IMR-90 (cell line): ENCODE data around the gene ACIN1. TPM values are rescaled to one million over a fixed set of nuclear protein-coding genes. Genes with fewer than 3 reads are reported as not detected.

ENCODE experiments used
- ATAC-seq: fragments of 200-7000 bp; cut with Tn5 transposase; 2 replicates; pipeline ENCODE4 v1.9.1; 2020; ENCODE audit warnings: low read depth, mild to moderate bottlenecking, moderate library complexity
- BruUV-seq: library from RNA; stranded (reverse); fragments of 400-500 nt; replicated peaks from 2 replicates; lab custom pipeline; 2021; lab: Mats Ljungman, UMichigan
- CTCF ChIA-PET: fragments of 300-600 bp; formaldehyde crosslinking; extraction: SDS; loops from one replicate; lab custom pipeline; 2021; ENCODE audit warnings: antibody characterized with exemption; lab: Yijun Ruan, JAX
- POLR2A ChIA-PET: fragments of 300-600 bp; sonication (Branson Sonifier 250); formaldehyde crosslinking; loops from one replicate; lab custom pipeline; 2022; ENCODE audit warnings: antibody characterized with exemption; ENCODE audit not compliant: unreplicated experiment; lab: Charles Lee
- DNase-seq: peaks from one replicate; pipeline ENCODE4 v3.0.0; 2013
- H2AFZ ChIP-seq: replicated peaks from 2 replicates; pipeline ENCODE3; 2013; ENCODE audit warnings: low read length, mild to moderate bottlenecking; ENCODE audit not compliant: poor library complexity
- H2AK5ac ChIP-seq: 2 replicates; pipeline ENCODE4 v1.6.1; 2013; ENCODE audit warnings: low read depth, low read length, inconsistent platforms
- H2AK9ac ChIP-seq: replicated peaks from 2 replicates; pipeline ENCODE3; 2013; ENCODE audit warnings: mild to moderate bottlenecking, low read depth, low read length, moderate library complexity; ENCODE audit not compliant: poor library complexity
- H2BK120ac ChIP-seq: 2 replicates; pipeline ENCODE4 v1.6.1; 2013; ENCODE audit warnings: low read depth, low read length, inconsistent platforms
- H2BK15ac ChIP-seq: 3 replicates; pipeline ENCODE4 v1.6.1; 2013; ENCODE audit warnings: low read depth, low read length, inconsistent platforms
- H2BK20ac ChIP-seq: 2 replicates; pipeline ENCODE4 v1.6.1; 2013; ENCODE audit warnings: low read depth, mild to moderate bottlenecking, inconsistent platforms, low read length, moderate library complexity
- H2BK5ac ChIP-seq: 2 replicates; pipeline ENCODE4 v1.6.1; 2013; ENCODE audit warnings: mild to moderate bottlenecking, low read depth, low read length, inconsistent platforms; ENCODE audit not compliant: poor library complexity, severe bottlenecking
- H3K14ac ChIP-seq: replicated peaks from 2 replicates; pipeline ENCODE4 v1.6.1; 2013; ENCODE audit warnings: low read depth, low read length, inconsistent platforms
- H3K18ac ChIP-seq: 2 replicates; pipeline ENCODE4 v1.6.1; 2013; ENCODE audit warnings: low read depth, low read length, control low read depth
- H3K23ac ChIP-seq: 2 replicates; pipeline ENCODE4 v1.6.1; 2013; ENCODE audit warnings: low read depth, low read length, inconsistent platforms
- H3K27ac ChIP-seq: 2 replicates; pipeline ENCODE4 v1.5.1; 2013; ENCODE audit warnings: mild to moderate bottlenecking, control low read depth, low read length; ENCODE audit not compliant: insufficient read depth
- H3K27me3 ChIP-seq: 2 replicates; pipeline ENCODE4 v1.6.1; 2013; ENCODE audit warnings: low read length; ENCODE audit not compliant: control insufficient read depth, insufficient read depth
- H3K36me3 ChIP-seq: 2 replicates; pipeline ENCODE4 v1.6.1; 2013; ENCODE audit warnings: low read length, mixed read lengths; ENCODE audit not compliant: control insufficient read depth, insufficient read depth
- H3K4ac ChIP-seq: 2 replicates; pipeline ENCODE4 v1.6.1; 2013; ENCODE audit warnings: low read depth, low read length, inconsistent platforms
- H3K4me1 ChIP-seq: 2 replicates; pipeline ENCODE4 v1.6.1; 2013; ENCODE audit warnings: low read length, mixed read lengths; ENCODE audit not compliant: control insufficient read depth, insufficient read depth
- H3K4me2 ChIP-seq: 2 replicates; pipeline ENCODE4 v1.6.1; 2013; ENCODE audit warnings: low read depth, mild to moderate bottlenecking, control low read depth, low read length, moderate library complexity
- H3K4me3 ChIP-seq: 2 replicates; pipeline ENCODE4 v1.5.1; 2013; ENCODE audit warnings: low read depth, mild to moderate bottlenecking, control low read depth, low read length, moderate library complexity; ENCODE audit not compliant: insufficient read depth
- H3K56ac ChIP-seq: 2 replicates; pipeline ENCODE4 v1.6.1; 2013; ENCODE audit warnings: low read length, inconsistent platforms; ENCODE audit not compliant: insufficient read depth; ENCODE audit errors: extremely low read depth
- H3K79me1 ChIP-seq, 2 experiments: 2 replicates each; pipeline ENCODE4 v1.6.1; 2013; ENCODE audit warnings: low read length in 2 of 2, inconsistent platforms in 1 of 2, low read depth in 1 of 2
- H3K9ac ChIP-seq: 2 replicates; pipeline ENCODE4 v1.6.1; 2013; ENCODE audit warnings: low read depth, low read length, control low read depth
- H3K9me1 ChIP-seq: 2 replicates; pipeline ENCODE4 v1.6.1; 2013; ENCODE audit warnings: low read length, inconsistent platforms; ENCODE audit not compliant: insufficient read depth
- H3K9me3 ChIP-seq: 2 replicates; pipeline ENCODE4 v1.6.1; 2013; ENCODE audit warnings: low read length; ENCODE audit not compliant: control insufficient read depth, insufficient read depth
- H4K20me1 ChIP-seq: 2 replicates; pipeline ENCODE4 v1.6.1; 2013; ENCODE audit warnings: low read length, inconsistent platforms; ENCODE audit not compliant: insufficient read depth
- H4K5ac ChIP-seq: 2 replicates; pipeline ENCODE4 v1.6.1; 2013; ENCODE audit warnings: mild to moderate bottlenecking, low read depth, low read length, control low read depth
- H4K8ac ChIP-seq, 2 experiments: 2 replicates each; pipeline ENCODE4 v1.6.1; 2013; ENCODE audit warnings: low read depth in 2 of 2, low read length in 2 of 2, control low read depth in 1 of 2, inconsistent platforms in 1 of 2
- H4K91ac ChIP-seq: 2 replicates; pipeline ENCODE4 v1.6.1; 2013; ENCODE audit warnings: low read depth, low read length, inconsistent platforms; ENCODE audit not compliant: insufficient read depth
- POLR2A ChIP-seq: IDR thresholded peaks from 2 replicates; pipeline ENCODE4 v1.6.1; 2012; ENCODE audit warnings: mild to moderate bottlenecking, low read depth, low read length
- RAD21 ChIP-seq: IDR thresholded peaks from 2 replicates; pipeline ENCODE4 v1.6.1; 2012; ENCODE audit warnings: low read length, improper control_type of control experiment
- RCOR1 ChIP-seq: IDR thresholded peaks from 2 replicates; pipeline ENCODE4 v1.6.1; 2012; ENCODE audit warnings: mild to moderate bottlenecking, low read length, improper control_type of control experiment; ENCODE audit not compliant: insufficient replicate concordance
- RFX5 ChIP-seq: IDR thresholded peaks from 2 replicates; pipeline ENCODE4 v1.8.0; 2012; ENCODE audit warnings: low read depth, mild to moderate bottlenecking, low read length, moderate library complexity
- WGBS, 2 experiments: methylation state at CpG; one replicate each; pipeline versions ENCODE4 v1.1.5 to v1.1.7; 2013; ENCODE audit warnings: missing lambda C conversion rate in 2 of 2; ENCODE audit not compliant: insufficient read length in 1 of 2; ENCODE audit errors: extremely low coverage in 2 of 2; 5-methylcytosine and 5-hydroxymethylcytosine counted together
- dilution Hi-C: fragments of 300-500 bp; cut with HindIII; formaldehyde crosslinking; loops from one replicate; pipeline ENCODE4 v1.14.3; 2018; ENCODE audit warnings: low sequenced_read_pairs; ENCODE audit not compliant: unreplicated experiment
- in situ Hi-C: fragments of 300-500 bp; cut with MboI; formaldehyde crosslinking; loops from 3 replicates; pipeline ENCODE4 v1.14.3; 2019; ENCODE audit warnings: low sequenced_read_pairs, inconsistent platforms, mixed read lengths
- intact Hi-C: fragments of 100-400 bp; cut with micrococcal nuclease; formaldehyde crosslinking; loops from 2 replicates; pipeline ENCODE4 v1.10.0; 2022
- polyA plus RNA-seq, 3 experiments: library from polyadenylated mRNA; depleted of rRNA; stranded (reverse); fragments of >200 nt; gene quantifications; 2 replicates each; pipeline ENCODE4 v1.2.3, GENCODE V29; 2012; ENCODE audit warnings: low replicate concordance in 1 of 3
- total RNA-seq: library from RNA; depleted of rRNA; stranded (reverse); fragments of >200 nt; gene quantifications from 2 replicates; pipeline ENCODE4 v1.2.3, GENCODE V29; 2012
- TF ChIP-seq, protein P1 (sequence below): fragments of 150-350 bp; IDR thresholded peaks from 2 replicates; pipeline ENCODE4 v1.6.1; 2017; ENCODE audit warnings: mild to moderate bottlenecking, antibody characterized with exemption, low read length, low read depth

Gene ACIN1
- total and polyA plus RNA-seq, 2 of the 4 experiments (the other 2 are of a cell fraction): 73.8 to 185 TPM

DNA sequence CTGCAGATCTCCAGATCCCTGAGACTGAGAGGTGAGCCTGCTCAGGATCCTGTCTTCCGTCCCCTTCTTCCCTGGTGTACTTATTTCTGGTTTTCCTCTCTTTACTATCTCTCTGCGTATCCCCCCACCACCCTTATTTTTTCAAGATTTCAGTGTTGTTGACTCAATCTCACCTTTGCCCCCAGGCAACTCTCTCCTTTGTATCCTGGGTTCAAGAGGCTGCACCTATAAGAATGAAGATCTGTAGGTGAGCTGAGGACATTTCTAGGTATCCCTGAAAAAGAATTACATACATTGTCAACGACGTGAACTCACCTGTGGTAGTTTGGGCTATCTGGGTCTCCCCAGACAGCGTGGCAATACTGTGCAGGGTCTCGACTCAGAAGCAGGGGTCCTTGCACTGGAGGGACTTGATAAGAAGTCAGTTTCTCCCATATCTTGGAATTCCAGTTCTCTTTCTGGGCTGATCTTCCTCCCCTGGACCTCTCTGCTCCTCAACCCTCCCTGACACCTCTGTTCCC, 9.2 kb upstream of the ACIN1 start:
- intact Hi-C loops: no loop called here
- TF ChIP-seq POLR2A (no peak), RFX5 (no peak), RCOR1 (no peak), RAD21 (no peak)
- TF ChIP-seq, protein P1, sequence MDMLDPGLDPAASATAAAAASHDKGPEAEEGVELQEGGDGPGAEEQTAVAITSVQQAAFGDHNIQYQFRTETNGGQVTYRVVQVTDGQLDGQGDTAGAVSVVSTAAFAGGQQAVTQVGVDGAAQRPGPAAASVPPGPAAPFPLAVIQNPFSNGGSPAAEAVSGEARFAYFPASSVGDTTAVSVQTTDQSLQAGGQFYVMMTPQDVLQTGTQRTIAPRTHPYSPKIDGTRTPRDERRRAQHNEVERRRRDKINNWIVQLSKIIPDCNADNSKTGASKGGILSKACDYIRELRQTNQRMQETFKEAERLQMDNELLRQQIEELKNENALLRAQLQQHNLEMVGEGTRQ: no peak

More for the DNA sequence above, 9.2 kb upstream of the ACIN1 start:
- H4K5ac ChIP-seq: peak overlapping the region; percentile 41; the same call in 1 of the 2 replicates
- H3K4me3 ChIP-seq: no peak overlapping the region
- dilution Hi-C loops: no loop called here
- H2AK5ac ChIP-seq: peak overlapping the region; percentile 75; the same call in 1 of the 2 replicates
- no peaks in the 10 kb centered on the region for H3K27me3 ChIP-seq
- DNase-seq (no peak), ATAC-seq (no peak)
- ChIA-PET CTCF (interaction anchor here (0.7 to 1.4 kb wide), 4 partner anchors 9 to 42 kb away, joined by 3 to 5 read pairs (median 4); no protein-coding TSS in a partner anchor), POLR2A (no interaction called here)
- H3K23ac ChIP-seq: peak overlapping the region; percentile 85
- peak overlapping the region; percentile 52; the same call in 1 of the 2 replicates for H2BK20ac ChIP-seq
- peaks cover 3 to 23% of the 10 kb centered on the region in 2 experiments; a peak in 3 of 4 replicates for H3K79me1 ChIP-seq
- peak overlapping the region; percentile 75 for H3K4ac ChIP-seq
- peaks cover 16% of the 10 kb centered on the region; the same call in 1 of the 2 replicates for H4K20me1 ChIP-seq
- H2BK15ac ChIP-seq: peak overlapping the region; percentile 65; the same call in 1 of the 3 replicates
- H2AK9ac ChIP-seq: no peak overlapping the region
- H3K27ac ChIP-seq: no peak overlapping the region
- H3K9ac ChIP-seq: peak overlapping the region; percentile 56
- H3K4me2 ChIP-seq: peak overlapping the region; percentile 56
- peak overlapping the region; percentile 39 to 59; a peak in 2 of 4 replicates for H4K8ac ChIP-seq
- in situ Hi-C loops: loop anchor here (5.0 kb wide), 1 partner anchor 37 kb away; no protein-coding TSS in a partner anchor
- H3K14ac ChIP-seq: peak overlapping the region; percentile 90
- peaks cover 2% of the 10 kb centered on the region; the same call in 1 of the 2 replicates for H3K9me1 ChIP-seq
- BruUV-seq: no TSS peak
- no peak overlapping the region for H3K56ac ChIP-seq
- no CpG with 5 or more reads among the region's 6 CpGs for WGBS, 2 experiments
- H3K36me3 ChIP-seq: peaks cover 4% of the 10 kb centered on the region; the same call in 1 of the 2 replicates
- H2BK120ac ChIP-seq: peak overlapping the region; percentile 88
- H3K18ac ChIP-seq: no peak overlapping the region; the same call in 1 of the 2 replicates
- peaks cover 6% of the 10 kb centered on the region for H3K4me1 ChIP-seq
- peak overlapping the region; percentile 44 for H4K91ac ChIP-seq
- H2AFZ ChIP-seq: peak overlapping the region; percentile 90
- no peak overlapping the region for H2BK5ac ChIP-seq
- no peaks in the 10 kb centered on the region for H3K9me3 ChIP-seq
